Endothelial cell of umbilical vein (primary cell): ENCODE measurements around the gene RBM22. TPM values are rescaled to one million over a fixed set of nuclear protein-coding genes. Genes with fewer than 3 reads are reported as not detected.

Experiments
- BruUV-seq: library from RNA; stranded (reverse); fragments of 400-500 nt; replicated peaks from 2 replicates; lab custom pipeline; 2021; lab: Mats Ljungman, UMichigan
- CTCF ChIA-PET: fragments of 300-600, 350-600 bp; sonication (Branson Sonifier 250); formaldehyde crosslinking; loops from one replicate; lab custom pipeline; 2021; ENCODE audit warnings: antibody characterized with exemption, inconsistent platforms; lab: Charles Lee
- POLR2A ChIA-PET: fragments of 300-600, 350-600 bp; sonication (Branson Sonifier 250); formaldehyde crosslinking; loops from one replicate; lab custom pipeline; 2021; ENCODE audit warnings: antibody characterized with exemption, inconsistent platforms; lab: Charles Lee
- DNase-seq: peaks from one replicate; pipeline ENCODE4 v3.0.0-alpha.2; 2011; ENCODE audit warnings: low read depth, low spot score
- FAIRE-seq: peaks from 2 replicates; lab custom pipeline; 2011; peaks lifted over from hg19 to GRCh38; lab: Jason Lieb, UNC
- H2AFZ ChIP-seq: 2 replicates; pipeline ENCODE4 v1.6.0; 2012; ENCODE audit warnings: low read depth, low read length, control low read depth, inconsistent platforms
- H3K27ac ChIP-seq: 2 replicates; pipeline ENCODE4 v1.5.1; 2011; ENCODE audit warnings: low read depth, mild to moderate bottlenecking, control low read depth, low read length, moderate library complexity; ENCODE audit not compliant: insufficient read depth
- H3K27me3 ChIP-seq, 2 experiments: 2 replicates each; pipeline versions ENCODE4 v1.6.0 to v1.6.1; 2011; ENCODE audit warnings: low read length in 2 of 2, mixed read lengths in 1 of 2; ENCODE audit not compliant: control insufficient read depth in 2 of 2, insufficient read depth in 2 of 2
- H3K36me3 ChIP-seq, 2 experiments: 2 replicates in 1 of 2; 3 replicates in 1 of 2; pipeline ENCODE4 v1.5.1; 2011; ENCODE audit warnings: low read length in 2 of 2, mild to moderate bottlenecking in 1 of 2, moderate library complexity in 1 of 2; ENCODE audit not compliant: control insufficient read depth in 2 of 2, insufficient read depth in 2 of 2; ENCODE audit errors: extremely low read depth in 1 of 2
- H3K4me1 ChIP-seq: 3 replicates; pipeline ENCODE4 v1.5.1; 2011; ENCODE audit warnings: mild to moderate bottlenecking, low read length; ENCODE audit not compliant: control insufficient read depth, insufficient read depth; ENCODE audit errors: extremely low read depth
- H3K4me2 ChIP-seq: 2 replicates; pipeline ENCODE4 v1.6.1; 2011; ENCODE audit warnings: low read length, control low read depth, mixed read lengths; ENCODE audit not compliant: insufficient read depth
- H3K4me3 ChIP-seq, 3 experiments: fragments of 200-600 bp in 1 of 3; sonication (generic), shearing (Covaris generic) in 1 of 3; replicated peaks in 1 of 3; 2 replicates each; pipeline ENCODE4 v1.5.1; 2011 to 2016; ENCODE audit warnings: control low read depth in 3 of 3, low read length in 3 of 3, mild to moderate bottlenecking in 2 of 3, inconsistent platforms in 1 of 3, low read depth in 1 of 3, moderate library complexity in 1 of 3; ENCODE audit not compliant: insufficient read depth in 1 of 3
- H3K79me2 ChIP-seq: 2 replicates; pipeline ENCODE4 v1.6.0; 2012; ENCODE audit warnings: low read length, inconsistent platforms; ENCODE audit not compliant: control insufficient read depth, insufficient read depth
- H3K9ac ChIP-seq: replicated peaks from 2 replicates; pipeline ENCODE3; 2011; ENCODE audit warnings: low read length, control low read depth; ENCODE audit not compliant: insufficient read depth; ENCODE audit errors: extremely low read depth
- H3K9me1 ChIP-seq: replicated peaks from 3 replicates; pipeline ENCODE4 v1.6.0; 2011; ENCODE audit warnings: mild to moderate bottlenecking, low read length; ENCODE audit not compliant: control insufficient read depth, insufficient read depth; ENCODE audit errors: extremely low read depth
- H3K9me3 ChIP-seq: replicated peaks from 2 replicates; pipeline ENCODE4 v1.5.1; 2012; ENCODE audit warnings: low read length, inconsistent platforms; ENCODE audit not compliant: control insufficient read depth, insufficient read depth
- H4K20me1 ChIP-seq: replicated peaks from 2 replicates; pipeline ENCODE3; 2011; ENCODE audit warnings: mild to moderate bottlenecking, low read length; ENCODE audit not compliant: control insufficient read depth, insufficient read depth; ENCODE audit errors: extremely low read depth
- CTCF ChIP-seq, 2 donors: IDR thresholded peaks; 1 replicate in 1 of 2; 2 replicates in 1 of 2; pipeline ENCODE4 v1.5.1; 2011; ENCODE audit warnings: low read length in 2 of 2, mild to moderate bottlenecking in 2 of 2, moderate library complexity in 2 of 2, control low read depth in 1 of 2, inconsistent platforms in 1 of 2, low read depth in 1 of 2; ENCODE audit not compliant: insufficient read depth in 1 of 2; ENCODE audit errors: extremely low read depth in 1 of 2
- EZH2 ChIP-seq: IDR thresholded peaks from 2 replicates; pipeline ENCODE4 v1.6.1; 2012; ENCODE audit warnings: borderline replicate concordance, low read depth, mild to moderate bottlenecking, moderate library complexity, low read length, inconsistent platforms; ENCODE audit not compliant: severe bottlenecking
- FOS ChIP-seq: IDR thresholded peaks from 2 replicates; pipeline ENCODE4 v1.6.1; 2011; ENCODE audit warnings: mild to moderate bottlenecking, low read length, moderate library complexity, borderline replicate concordance; ENCODE audit not compliant: insufficient read depth
- GATA2 ChIP-seq: IDR thresholded peaks from 2 replicates; pipeline ENCODE4 v1.7.0; 2011; ENCODE audit warnings: low read depth, mild to moderate bottlenecking, moderate library complexity, mixed read lengths, low read length; ENCODE audit not compliant: insufficient read length, insufficient read depth
- JUN ChIP-seq: IDR thresholded peaks from 2 replicates; pipeline ENCODE4 v1.6.1; 2011; ENCODE audit warnings: borderline replicate concordance, low read depth; ENCODE audit not compliant: insufficient read length, insufficient read depth
- MYC ChIP-seq: IDR thresholded peaks from one replicate; pipeline ENCODE4 v1.6.1; 2011; ENCODE audit warnings: mild to moderate bottlenecking, low read depth, low read length
- POLR2A ChIP-seq: IDR thresholded peaks from 2 replicates; pipeline ENCODE4 v1.6.1; 2012; ENCODE audit warnings: low read depth, mild to moderate bottlenecking, control low read depth, low read length
- POLR2AphosphoS5 ChIP-seq: IDR thresholded peaks from 2 replicates; pipeline ENCODE4 v1.6.1; 2012; ENCODE audit warnings: low read depth, mild to moderate bottlenecking, control low read depth, low read length, moderate library complexity; ENCODE audit not compliant: insufficient read depth
- dilution Hi-C: fragments of 300-500 bp; cut with MboI; formaldehyde crosslinking; loops from one replicate; pipeline ENCODE4 v1.15.0; 2019; ENCODE audit warnings: low sequenced_read_pairs; ENCODE audit not compliant: extremely low pct_ligation_motif_present
- intact Hi-C: fragments of 100-400 bp; cut with micrococcal nuclease; formaldehyde crosslinking; loops from one replicate; pipeline ENCODE4 v1.10.0; 2022
- polyA plus RNA-seq, 4 experiments: library from polyadenylated mRNA; depleted of rRNA in 3 of 4; stranded (reverse) in 3 of 4; unstranded in 1 of 4; fragments of >200 nt; gene quantifications; 2 replicates each; pipeline versions ENCODE4 v1.2.1 to v1.2.3, GENCODE V29; 2011 to 2012; ENCODE audit warnings: missing spikeins in 1 of 4
- total RNA-seq: library from RNA; stranded (reverse); gene quantifications from 2 replicates; pipeline ENCODE4 v1.2.3, GENCODE V29; 2021
- TF ChIP-seq, protein P1 (sequence below): IDR thresholded peaks from 2 replicates; pipeline ENCODE4 v1.6.1; 2011; ENCODE audit not compliant: insufficient read depth, insufficient read length

Gene RBM22
- total and polyA plus RNA-seq, 2 donors (not counting 3 experiments of a cell fraction or from before 2014, with no cell fraction given) = 41.8 to 51.2 TPM

DNA sequence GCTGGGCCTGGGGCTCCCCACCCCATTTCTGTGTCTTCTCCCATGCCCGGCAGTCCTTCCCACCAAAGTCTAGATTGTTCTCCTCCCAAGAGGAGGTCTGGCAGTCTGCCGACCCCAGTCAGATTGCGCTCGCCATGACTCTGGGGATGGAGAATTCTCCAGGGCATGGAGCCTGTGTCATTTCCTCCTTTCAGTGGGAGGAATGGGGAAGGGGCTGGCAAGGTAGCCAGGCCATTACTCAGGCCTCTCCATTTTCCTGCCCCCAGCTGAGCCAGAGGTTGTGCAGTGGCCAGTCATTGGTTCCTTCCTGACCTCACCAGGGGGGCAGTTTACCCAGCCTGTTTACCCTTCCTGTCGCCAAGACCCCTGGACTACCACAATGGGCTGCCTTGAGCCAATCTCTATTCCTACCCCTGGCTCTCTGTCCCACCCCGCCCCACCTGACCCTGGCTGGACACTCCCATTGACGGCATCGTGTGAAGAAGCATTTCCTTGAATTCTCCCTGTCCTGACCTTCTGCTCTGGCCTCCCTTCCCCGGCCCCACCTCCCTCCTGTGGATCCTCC is 59.8 kb downstream of the RBM22 start:
- dilution Hi-C loops = no loop called here
- POLR2A ChIA-PET = interaction anchor here (1.3 to 1.4 kb wide), 2 partner anchors 14 to 20 kb away, joined by 3 to 11 read pairs; no protein-coding TSS in a partner anchor
- CTCF ChIA-PET = interaction anchor here (1.0 to 6.8 kb wide), 6 partner anchors 12 to 80 kb away, joined by 4 to 52 read pairs (median 26); no protein-coding TSS in a partner anchor

More for the DNA sequence above, 59.8 kb downstream of the RBM22 start:
- no peaks in the 10 kb centered on the region for H3K27me3 ChIP-seq
- FAIRE-seq = peak; percentile 95
- peak overlapping the region; percentile 11 to 73 (median 60) for H3K4me3 ChIP-seq
- peak overlapping the region; percentile 98 for H3K9ac ChIP-seq
- no peak overlapping the region for H2AFZ ChIP-seq
- intact Hi-C loops = loop anchor here (1.0 to 2.0 kb wide), 4 partner anchors 22 to 190 kb away; no protein-coding TSS in a partner anchor
- no TSS peak for BruUV-seq
- peaks cover 0 to 5% of the 10 kb centered on the region in 2 experiments for H3K36me3 ChIP-seq
- H3K4me1 ChIP-seq = peaks cover 81% of the 10 kb centered on the region
- peak overlapping the region; percentile 78 for H3K4me2 ChIP-seq
- peak overlapping the region; percentile 98 for H3K27ac ChIP-seq
- H4K20me1 ChIP-seq = no peaks in the 10 kb centered on the region
- H3K79me2 ChIP-seq = peaks cover 41% of the 10 kb centered on the region
- DNase-seq = peak; percentile 94
- no peaks in the 10 kb centered on the region for H3K9me1 ChIP-seq
- no peaks in the 10 kb centered on the region for H3K9me3 ChIP-seq
- TF ChIP-seq CTCF (IDR thresholded peaks at IDR 0.05; ENCODE audit: extremely low read depth in 1 of 2, insufficient read depth in 1 of 2, low read depth in 1 of 2, low read length in 2 of 2) = no peak
- TF ChIP-seq JUN = peak; percentile 64
- TF ChIP-seq POLR2A = peak; percentile 97
- TF ChIP-seq POLR2AphosphoS5 = peak; percentile 91
- peak; percentile 31 for TF ChIP-seq MYC
- TF ChIP-seq EZH2 = no peak
- peak; percentile 76 for TF ChIP-seq FOS
- peak; percentile 42 for TF ChIP-seq GATA2
- TF ChIP-seq, protein P1, sequence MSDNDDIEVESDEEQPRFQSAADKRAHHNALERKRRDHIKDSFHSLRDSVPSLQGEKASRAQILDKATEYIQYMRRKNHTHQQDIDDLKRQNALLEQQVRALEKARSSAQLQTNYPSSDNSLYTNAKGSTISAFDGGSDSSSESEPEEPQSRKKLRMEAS = peak; percentile 18

Other genes starting within 250 kb of the RBM22 start
- gene NDST1, start 192.9 kb downstream of the RBM22 start, total RNA-seq = 86.5 and 102 TPM in 2 replicates
- 38.6 and 42.6 TPM in 2 replicates for gene NDST1, start 192.9 kb downstream of the RBM22 start, polyA plus RNA-seq
- 93.9 and 121 TPM in 2 replicates for gene SYNPO, start 60.4 kb downstream of the RBM22 start, total RNA-seq
- 56.9 and 68.4 TPM in 2 replicates for gene SYNPO, start 60.4 kb downstream of the RBM22 start, polyA plus RNA-seq
- 1.1 and 1.2 TPM in 2 replicates for gene MYOZ3, start 39.8 kb downstream of the RBM22 start, total RNA-seq
- gene MYOZ3, start 39.8 kb downstream of the RBM22 start, polyA plus RNA-seq = 0.43 and 0.59 TPM in 2 replicates
- 42.8 and 47.3 TPM in 2 replicates for gene DCTN4, start 58.0 kb upstream of the RBM22 start, total RNA-seq
- 18.8 and 22.4 TPM in 2 replicates for gene DCTN4, start 58.0 kb upstream of the RBM22 start, polyA plus RNA-seq
- gene SMIM3, start 77.7 kb upstream of the RBM22 start, total RNA-seq = 0.97 and 1.0 TPM in 2 replicates
- gene SMIM3, start 77.7 kb upstream of the RBM22 start, polyA plus RNA-seq = 1.4 and 2.0 TPM in 2 replicates
- not detected in 2 replicates for gene IRGM, start 145.5 kb upstream of the RBM22 start, total RNA-seq
- gene IRGM, start 145.5 kb upstream of the RBM22 start, polyA plus RNA-seq = not detected in 2 replicates
- gene ZNF300, start 203.9 kb upstream of the RBM22 start, total RNA-seq = 9.6 and 10.2 TPM in 2 replicates
- 3.4 and 4.6 TPM in 2 replicates for gene ZNF300, start 203.9 kb upstream of the RBM22 start, polyA plus RNA-seq